Nasal cavity respiratory epithelium epithelial cell of viscerocranial mucosa (primary cell): ENCODE results near the gene WNT5A. TPM values are rescaled to one million over a fixed set of nuclear protein-coding genes. Genes with fewer than 3 reads are reported as not detected.

Experiments
- total RNA-seq: library from RNA; depleted of rRNA; stranded (reverse); fragments of >200 nt; gene quantifications from 2 replicates; pipeline ENCODE4 v1.2.3, GENCODE V29; 2014

Gene WNT5A
- 7.5 and 11.9 TPM in 2 replicates for total RNA-seq

DNA sequence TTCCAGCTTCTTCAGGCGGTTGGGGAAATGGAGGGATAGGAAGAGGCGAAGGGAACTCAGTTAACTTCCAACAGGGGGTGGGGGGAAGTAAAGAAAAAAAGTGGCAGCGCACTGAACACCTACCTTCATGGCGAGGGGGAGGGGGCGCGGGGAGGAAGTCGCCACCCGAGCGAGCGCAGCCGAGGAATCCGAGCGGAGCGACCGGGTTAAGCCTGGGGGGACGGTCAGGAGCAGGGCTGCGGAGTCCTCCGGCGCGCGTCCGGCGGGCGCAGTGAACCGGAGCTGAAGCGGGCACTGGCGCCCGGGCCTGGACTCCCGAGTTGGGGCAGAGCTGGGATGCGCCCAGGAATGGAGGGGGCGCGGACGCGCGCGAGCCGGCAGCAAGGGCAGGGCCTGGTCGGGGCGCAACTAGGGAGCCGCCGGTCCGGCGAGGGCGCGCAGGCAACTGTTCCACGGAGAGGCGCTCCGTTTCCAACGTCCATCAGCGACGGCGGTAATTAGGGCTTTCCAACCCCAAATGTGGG is at the start of gene WNT5A:
Gene WNT5A (minus strand): TSS at position 450 of the 524 bp plus-strand sequence. CDS start 321 bp downstream, at position 129.

